HG03460 (cell line): ENCODE measurements around the gene L3MBTL4.

Source experiments
- ATAC-seq: cut with Tn5 transposase; IDR thresholded peaks from one replicate; pipeline ENCODE4 v1.9.1; 2021; ENCODE audit not compliant: unreplicated experiment

Gene L3MBTL4

GRCh38 chr18:6004119-6004518, 410.6 kb downstream of the L3MBTL4 start:
- peak; percentile 66 for ATAC-seq

GRCh38 chr18:6001867-6002266, 412.8 kb downstream of the L3MBTL4 start:
- ATAC-seq = no peak

GRCh38 chr18:5998907-5999306, 415.8 kb downstream of the L3MBTL4 start:
- peak; percentile 98 for ATAC-seq

GRCh38 chr18:5998166-5998881, 416.4 kb downstream of the L3MBTL4 start:
- peak; percentile 13 for ATAC-seq

DNA sequence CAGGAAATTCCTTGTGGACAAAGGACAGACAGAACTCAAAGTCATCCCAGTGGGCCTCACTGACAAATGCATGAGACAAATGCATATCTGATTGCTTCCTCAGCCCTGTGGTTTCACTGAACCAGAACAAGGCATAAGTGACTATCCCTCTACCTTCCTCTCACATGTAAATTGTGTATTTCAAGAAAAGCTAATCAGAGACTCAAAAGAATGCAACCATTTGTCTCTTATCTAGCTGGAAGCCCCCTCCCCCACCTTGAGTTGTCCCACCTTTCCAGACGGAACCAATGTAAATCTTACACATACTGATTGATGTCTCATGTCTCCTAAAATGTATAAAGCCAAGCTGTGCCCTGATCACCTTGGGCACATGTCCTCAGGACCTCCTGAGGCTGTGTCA, 417.4 kb downstream of the L3MBTL4 start:
- no peak for ATAC-seq

DNA sequence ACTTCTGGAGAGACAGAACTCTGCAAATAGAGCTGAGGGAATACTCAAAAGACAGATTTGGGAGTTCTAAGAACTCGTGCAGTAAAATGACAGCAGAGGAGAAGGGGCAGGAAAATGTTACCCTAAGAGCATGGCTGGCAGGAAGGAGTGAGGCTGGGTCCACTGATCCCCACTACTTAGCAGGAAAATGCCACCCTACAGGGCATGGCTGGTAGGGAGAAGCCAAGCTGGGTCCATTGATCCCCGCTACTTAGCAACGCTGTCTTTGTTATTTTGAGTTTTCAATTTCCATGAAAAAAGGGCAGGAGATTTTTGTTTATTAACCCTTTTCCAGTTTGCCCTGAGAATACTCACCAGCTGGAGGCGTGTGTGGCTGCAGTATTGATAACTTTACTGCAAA, 419.1 kb downstream of the L3MBTL4 start:
- ATAC-seq = no peak

DNA sequence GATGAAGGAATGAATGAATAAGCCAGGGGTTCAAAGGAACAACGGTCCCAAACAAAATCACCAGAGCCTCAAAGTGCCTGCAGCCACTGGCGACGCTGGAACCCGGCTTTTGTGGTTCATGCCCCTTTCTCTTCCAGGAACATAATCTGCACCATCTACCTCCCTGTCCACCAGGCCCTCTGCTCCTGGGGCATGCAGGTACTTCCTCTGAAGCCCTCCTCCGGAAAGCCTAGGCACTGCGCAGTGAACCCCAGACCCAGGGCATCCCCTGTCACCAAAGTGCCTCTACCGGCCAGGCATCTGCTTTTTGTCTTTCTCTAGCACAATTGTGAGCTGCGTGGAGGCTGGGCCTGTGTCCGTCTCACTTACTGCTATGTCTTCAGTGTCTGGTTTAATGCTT, 420.8 kb downstream of the L3MBTL4 start:
- no peak for ATAC-seq

- no peak for ATAC-seq
Observed at GRCh38 chr18:5992381-5992780, 422.3 kb downstream of the L3MBTL4 start.

DNA sequence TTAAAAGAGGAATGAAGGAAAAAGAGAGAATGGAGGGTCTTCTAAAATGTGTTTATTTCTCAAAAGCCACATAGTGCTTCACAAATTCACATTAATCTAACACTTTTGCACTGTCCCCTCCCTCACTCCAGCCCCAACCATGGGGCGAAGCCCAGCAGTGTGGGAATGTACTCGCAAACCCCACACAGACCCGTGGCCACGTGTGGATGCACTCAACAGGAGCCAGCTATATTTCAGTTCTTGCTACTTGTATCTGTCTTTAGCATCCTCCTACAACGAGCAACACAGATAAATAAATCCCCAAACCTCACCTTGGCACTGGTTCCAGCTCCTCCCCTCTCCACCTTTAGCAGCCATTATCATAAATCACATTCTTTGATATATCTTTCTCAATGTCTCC, 427.5 kb downstream of the L3MBTL4 start:
- no peak for ATAC-seq

DNA sequence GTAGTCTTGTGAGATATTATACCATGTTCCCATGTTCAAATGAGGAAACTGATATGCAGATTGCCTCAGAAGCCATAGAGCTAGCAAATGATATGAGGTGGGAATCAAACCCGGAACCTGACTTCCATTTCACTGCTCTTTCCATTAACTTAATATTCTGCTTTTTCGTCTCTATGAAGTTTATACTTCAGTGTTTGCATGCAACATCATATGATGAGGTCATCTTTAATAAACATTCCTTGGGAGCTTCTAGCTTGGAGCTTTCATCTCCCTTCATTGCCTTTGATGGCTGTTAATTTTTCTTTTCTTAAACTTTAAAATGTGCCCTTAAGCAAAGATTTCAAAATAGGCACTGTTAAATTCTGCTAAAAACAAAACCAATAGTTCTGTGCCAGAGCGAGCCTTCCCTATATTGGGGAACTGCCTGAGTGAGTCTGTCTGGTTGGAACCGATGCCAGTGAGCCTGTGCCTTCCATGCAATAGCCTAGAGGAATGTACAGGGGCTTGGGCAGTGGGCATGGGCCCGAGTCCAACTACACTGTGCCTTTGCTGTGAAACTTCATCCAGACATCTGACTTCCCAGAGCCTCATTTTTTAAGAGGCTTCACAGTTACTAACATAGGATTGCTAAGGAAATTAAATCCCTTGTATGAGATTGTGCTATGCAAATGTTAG, 428.3 kb downstream of the L3MBTL4 start:
- ATAC-seq = no peak

DNA sequence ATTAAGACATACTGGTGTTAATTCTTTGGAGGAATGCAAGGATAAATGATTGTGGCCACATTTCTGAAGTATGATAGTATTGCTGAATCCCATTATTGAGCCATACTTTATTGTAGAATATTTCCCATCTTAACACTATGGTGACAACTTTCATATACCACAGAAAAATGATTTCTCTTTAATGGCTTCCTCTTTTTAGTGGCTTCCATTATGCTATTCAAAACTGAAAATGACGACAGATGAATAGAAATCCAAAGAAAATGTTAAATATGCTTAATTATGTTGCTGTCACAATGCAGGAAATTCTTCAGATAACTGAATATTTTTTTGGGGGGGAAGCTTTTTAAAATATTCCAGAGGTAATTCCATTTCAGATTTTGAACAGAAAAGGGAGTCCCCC, 430.5 kb downstream of the L3MBTL4 start:
- ATAC-seq = no peak

GRCh38 chr18:5983488-5983887, 431.2 kb downstream of the L3MBTL4 start:
- ATAC-seq = no peak

DNA sequence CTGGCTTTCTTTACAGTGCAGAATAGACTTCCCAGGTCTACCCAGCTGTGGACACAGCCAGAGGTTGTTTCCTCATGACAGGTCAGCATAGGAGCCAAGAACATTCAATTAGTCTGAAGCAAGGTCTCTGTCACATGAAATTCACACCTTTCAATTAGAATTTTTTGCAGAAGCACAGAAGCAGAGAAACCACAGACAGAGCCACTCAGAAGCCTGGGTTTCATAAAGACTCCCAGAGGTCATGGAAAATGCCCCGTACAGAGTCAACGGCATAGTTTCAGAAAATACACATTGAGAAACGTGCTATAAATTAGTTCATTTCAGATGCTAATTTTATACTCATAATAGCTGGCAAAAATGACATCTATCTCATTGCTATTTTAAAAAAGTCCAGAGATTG, 432.4 kb downstream of the L3MBTL4 start:
- ATAC-seq = peak; percentile 34

GRCh38 chr18:5980721-5981120, 434.0 kb downstream of the L3MBTL4 start:
- no peak for ATAC-seq

GRCh38 chr18:5979971-5980457, 434.7 kb downstream of the L3MBTL4 start:
- ATAC-seq = peak; percentile 64

- ATAC-seq = no peak
Observed at GRCh38 chr18:5979176-5979888, 435.4 kb downstream of the L3MBTL4 start.

DNA sequence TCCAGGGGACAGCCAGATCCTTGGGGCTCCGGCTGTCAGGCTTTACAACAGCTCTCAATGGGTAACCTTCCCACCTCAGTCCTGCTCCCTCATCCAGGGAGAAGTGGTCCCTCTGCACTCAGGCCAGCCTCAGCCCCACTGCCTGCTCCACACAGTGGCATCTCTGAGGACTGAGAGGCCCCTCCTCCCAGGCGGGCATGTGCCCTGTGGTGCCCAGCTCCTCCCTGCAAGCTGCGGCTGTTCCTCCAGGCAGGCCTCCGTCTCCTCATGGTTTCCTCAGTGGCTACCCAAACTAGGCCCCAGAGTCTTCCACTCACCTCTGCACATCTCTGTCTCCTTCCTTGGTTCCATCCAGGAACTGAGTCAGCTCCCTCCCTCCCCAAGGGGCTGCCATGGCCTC, 437.7 kb downstream of the L3MBTL4 start:
- ATAC-seq = no peak

DNA sequence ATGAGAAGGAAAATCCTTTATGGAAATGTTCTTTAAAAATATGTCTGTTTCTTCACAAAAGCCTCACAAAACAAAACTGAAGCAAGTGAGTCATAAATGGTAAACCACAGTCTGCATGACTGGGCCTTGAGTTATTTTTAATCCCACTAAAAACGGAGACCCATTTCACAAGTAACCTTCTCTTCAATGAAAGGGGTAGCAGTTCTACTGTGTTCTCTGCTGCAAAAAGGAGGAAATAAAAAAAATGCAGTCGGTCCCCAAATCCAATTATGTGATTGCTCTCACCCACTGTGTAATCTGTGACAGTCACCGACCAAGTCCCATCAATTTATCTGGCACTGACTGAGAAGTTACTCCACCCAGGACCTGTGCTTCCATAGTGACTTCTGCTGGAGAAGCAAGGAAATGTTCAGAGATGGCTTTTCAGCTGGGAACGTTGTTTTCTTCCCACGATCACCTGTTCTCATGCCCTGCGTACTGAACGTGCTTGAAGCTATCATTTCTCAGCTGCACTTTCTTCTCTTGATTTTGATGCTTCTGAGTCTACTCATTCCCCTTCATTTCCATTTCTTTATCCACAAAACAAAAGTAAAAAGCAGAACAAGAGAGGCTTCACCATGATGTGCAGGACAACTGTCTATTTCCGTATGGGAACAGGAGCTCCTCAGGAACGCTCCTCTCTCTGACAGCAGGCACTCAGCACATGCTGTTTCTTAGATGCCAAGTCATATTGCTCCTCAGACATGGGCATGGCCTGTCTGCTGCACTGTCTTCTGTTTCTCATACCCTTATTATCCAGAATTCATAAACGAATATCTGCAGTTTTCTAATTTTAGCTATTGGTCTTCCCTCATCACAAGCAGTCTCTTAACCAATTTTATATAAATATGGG, 439.4 kb downstream of the L3MBTL4 start:
- peak; percentile 62 for ATAC-seq

GRCh38 chr18:5974696-5975095, 440.0 kb downstream of the L3MBTL4 start:
- no peak for ATAC-seq

DNA sequence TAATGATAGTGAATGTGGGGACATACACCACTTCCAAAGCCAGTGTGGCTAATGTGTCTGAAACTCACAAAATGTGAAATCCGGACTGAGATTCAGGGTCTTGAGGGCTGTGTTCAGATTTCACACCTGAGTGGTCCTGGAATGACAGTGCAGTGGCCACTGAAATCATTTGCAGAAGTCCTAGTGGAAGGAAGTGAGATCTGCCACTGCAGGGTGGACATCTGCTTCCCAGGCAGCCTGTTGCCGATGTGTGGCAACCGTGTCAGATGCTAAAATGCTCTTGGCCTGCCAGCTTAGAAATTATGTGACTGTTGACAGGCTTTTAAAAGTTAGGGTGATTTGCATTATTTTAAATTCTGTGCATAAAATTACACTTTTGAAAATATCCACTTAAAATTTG, 441.6 kb downstream of the L3MBTL4 start:
- no peak for ATAC-seq

DNA sequence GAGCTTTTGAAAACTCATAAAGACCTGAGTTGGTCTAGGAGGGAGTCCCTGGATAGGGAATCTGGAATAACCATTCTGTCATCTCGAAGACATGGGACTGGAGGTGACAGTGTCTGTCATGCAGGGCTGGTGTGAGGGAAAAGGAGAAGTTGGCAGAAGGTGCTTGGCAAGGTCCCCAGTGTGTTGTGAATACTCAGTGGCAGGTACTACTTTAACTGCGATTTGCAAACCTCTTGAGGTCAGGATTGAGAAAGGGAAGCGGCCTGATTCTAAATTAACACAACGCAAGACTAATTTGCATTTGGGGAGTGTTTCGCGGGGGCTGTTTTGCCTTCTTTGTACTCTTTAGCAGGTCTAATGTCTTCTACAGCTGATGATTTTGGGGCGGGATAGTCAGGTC, 442.4 kb downstream of the L3MBTL4 start:
- peak; percentile 51 for ATAC-seq
